ENCODE data around the gene NFIC.

- no peak for TF ChIP-seq POLR2A (IDR thresholded peaks at IDR 0.05)
- TF ChIP-seq CTCF (IDR thresholded peaks at IDR 0.05): no peak
Measured at GRCh38 chr19:3492131-3492839, 125.9 kb downstream of the NFIC start.

All from Peyer's patch (tissue), 4 donors.